Mesenchymal stem cell (in vitro differentiated cells and primary cell): ENCODE results near the gene EP400.

Experiments used
- DNase-seq: peaks from one replicate; pipeline ENCODE4 v3.0.0-alpha.2; 2013
- H2AFZ ChIP-seq: one replicate; pipeline ENCODE4 v1.6.1; 2013; ENCODE audit warnings: low read depth, mild to moderate bottlenecking, control low read depth, inconsistent platforms, low read length, moderate library complexity
- H2AK5ac ChIP-seq: 2 replicates; pipeline ENCODE4 v1.6.1; 2013; ENCODE audit warnings: low read length, moderate library complexity, mild to moderate bottlenecking, inconsistent platforms; ENCODE audit not compliant: severe bottlenecking
- H2BK120ac ChIP-seq: one replicate; pipeline ENCODE4 v1.6.1; 2013; ENCODE audit warnings: low read depth, mild to moderate bottlenecking, inconsistent platforms, low read length, moderate library complexity
- H2BK12ac ChIP-seq, 2 experiments: one replicate each; pipeline ENCODE4 v1.6.1; 2013; ENCODE audit warnings: inconsistent platforms in 2 of 2, low read length in 2 of 2, mild to moderate bottlenecking in 2 of 2, moderate library complexity in 2 of 2, control low read depth in 1 of 2
- H2BK15ac ChIP-seq: one replicate; pipeline ENCODE4 v1.6.1; 2013; ENCODE audit warnings: mild to moderate bottlenecking, low read depth, inconsistent platforms; ENCODE audit not compliant: poor library complexity, severe bottlenecking
- H2BK5ac ChIP-seq: 2 replicates; pipeline ENCODE4 v1.6.1; 2013; ENCODE audit warnings: low read depth, mild to moderate bottlenecking, low read length, control low read depth, inconsistent platforms; ENCODE audit not compliant: poor library complexity, severe bottlenecking
- H3K14ac ChIP-seq, 2 experiments: one replicate each; pipeline ENCODE4 v1.6.1; 2013; ENCODE audit warnings: inconsistent platforms in 2 of 2, low read length in 2 of 2, control low read depth in 1 of 2, mild to moderate bottlenecking in 1 of 2, moderate library complexity in 1 of 2
- H3K18ac ChIP-seq, 2 experiments: one replicate each; pipeline ENCODE4 v1.6.1; 2013; ENCODE audit warnings: inconsistent platforms in 2 of 2, low read length in 2 of 2, control low read depth in 1 of 2, low read depth in 1 of 2, mild to moderate bottlenecking in 1 of 2
- H3K23ac ChIP-seq, 2 experiments: one replicate each; pipeline ENCODE4 v1.6.1; 2013; ENCODE audit warnings: inconsistent platforms in 2 of 2, low read length in 2 of 2, mild to moderate bottlenecking in 2 of 2, moderate library complexity in 2 of 2, control low read depth in 1 of 2
- H3K27ac ChIP-seq: 2 replicates; pipeline ENCODE4 v1.5.1; 2013; ENCODE audit warnings: mild to moderate bottlenecking, moderate library complexity, low read length, control low read depth, inconsistent platforms; ENCODE audit not compliant: poor library complexity, severe bottlenecking
- H3K27me3 ChIP-seq, 2 experiments: 2 replicates each; pipeline versions ENCODE4 v1.6.1 to v1.7.0; 2013; ENCODE audit warnings: low read length in 2 of 2, mild to moderate bottlenecking in 2 of 2, moderate library complexity in 2 of 2, control low read depth in 1 of 2, inconsistent platforms in 1 of 2; ENCODE audit not compliant: control insufficient read depth in 1 of 2, insufficient read depth in 1 of 2
- H3K36me3 ChIP-seq, 2 experiments: 2 replicates each; pipeline versions ENCODE4 v1.6.1 to v1.7.0; 2013; ENCODE audit warnings: low read length in 2 of 2, control low read depth in 1 of 2, inconsistent platforms in 1 of 2, low read depth in 1 of 2, mild to moderate bottlenecking in 1 of 2; ENCODE audit not compliant: insufficient read depth in 2 of 2, control insufficient read depth in 1 of 2
- H3K4ac ChIP-seq, 2 experiments: one replicate each; pipeline ENCODE4 v1.6.1; 2013; ENCODE audit warnings: inconsistent platforms in 2 of 2, low read length in 2 of 2, mild to moderate bottlenecking in 2 of 2, moderate library complexity in 2 of 2, control low read depth in 1 of 2, low read depth in 1 of 2
- H3K4me1 ChIP-seq: 2 replicates; pipeline ENCODE4 v1.6.1; 2013; ENCODE audit warnings: low read depth, low read length, control low read depth; ENCODE audit not compliant: control insufficient read depth, insufficient read depth
- H3K4me2 ChIP-seq: 2 replicates; pipeline ENCODE4 v1.6.1; 2013; ENCODE audit warnings: low read length, mild to moderate bottlenecking, inconsistent platforms; ENCODE audit not compliant: poor library complexity, severe bottlenecking
- H3K4me3 ChIP-seq, 2 experiments: 2 replicates each; pipeline versions ENCODE4 v1.5.1 to v1.7.0; 2013; ENCODE audit warnings: low read length in 2 of 2, mild to moderate bottlenecking in 2 of 2, control low read depth in 1 of 2, low read depth in 1 of 2; ENCODE audit not compliant: insufficient read depth in 1 of 2
- H3K79me1 ChIP-seq: replicated peaks from 2 replicates; pipeline ENCODE4 v1.6.1; 2013; ENCODE audit warnings: mild to moderate bottlenecking, control low read depth, low read length, inconsistent platforms; ENCODE audit not compliant: poor library complexity, severe bottlenecking
- H3K9ac ChIP-seq: 2 replicates; pipeline ENCODE4 v1.7.0; 2013; ENCODE audit warnings: mild to moderate bottlenecking, low read length, moderate library complexity
- H3K9me3 ChIP-seq: 2 replicates; pipeline ENCODE4 v1.7.0; 2013; ENCODE audit warnings: mild to moderate bottlenecking, low read length; ENCODE audit not compliant: control insufficient read depth
- H4K8ac ChIP-seq: one replicate; pipeline ENCODE4 v1.6.1; 2013; ENCODE audit warnings: inconsistent platforms, mild to moderate bottlenecking, low read length, moderate library complexity
- H4K91ac ChIP-seq: one replicate; pipeline ENCODE4 v1.6.1; 2013; ENCODE audit warnings: mild to moderate bottlenecking, low read length, inconsistent platforms
- WGBS: methylation state at CpG from one replicate; pipeline ENCODE4 v1.1.7; 2013; ENCODE audit warnings: mixed read lengths; 5-methylcytosine and 5-hydroxymethylcytosine counted together

The EP400 gene

GRCh38 chr12:131923260-131923659, 26.5 kb upstream of the EP400 start:
- 93% methylated on average over 10 of the region's 11 CpGs for WGBS
- H2BK120ac ChIP-seq, result no peak overlapping the region

GRCh38 chr12:131927110-131928079, 22.3 kb upstream of the EP400 start:
- Histone ChIP-seq H3K4me2 (no peak overlapping the region), H3K14ac (no peak overlapping the region), H2AFZ (no peak overlapping the region), H3K27me3 (no peaks in the 10 kb centered on the region), H3K9me3 (no peaks in the 10 kb centered on the region), H2AK5ac (no peak overlapping the region), H3K36me3 (peaks cover 11 to 18% of the 10 kb centered on the region in 2 experiments), H3K18ac (no peak overlapping the region), H2BK5ac (no peak overlapping the region), H3K79me1 (peaks cover 14% of the 10 kb centered on the region), H2BK12ac (peak overlapping the region; percentile 28 to 31), H4K8ac (no peak overlapping the region), H3K4ac (no peak overlapping the region), H2BK15ac (no peak overlapping the region), H4K91ac (peak overlapping the region; percentile 1), H3K27ac (no peak overlapping the region), H3K4me3 (no peak overlapping the region), H2BK120ac (no peak overlapping the region), H3K23ac (no peak overlapping the region), H3K4me1 (peaks cover 12% of the 10 kb centered on the region), H3K9ac (peak overlapping the region; percentile 84)
- 88% methylated on average over 21 of the region's 24 CpGs for WGBS
- DNase-seq, result no peak

More at GRCh38 chr12:131923260-131923659, 26.5 kb upstream of the EP400 start:
- H3K4me2 ChIP-seq, result no peak overlapping the region
- no peak overlapping the region for H3K14ac ChIP-seq
- DNase-seq, result no peak
- no peak overlapping the region for H3K9ac ChIP-seq
- peaks cover 4% of the 10 kb centered on the region for H3K4me1 ChIP-seq
- no peak overlapping the region for H3K23ac ChIP-seq
- H3K4me3 ChIP-seq, result no peak overlapping the region
- no peaks in the 10 kb centered on the region for H3K9me3 ChIP-seq
- no peak overlapping the region for H2BK12ac ChIP-seq
- no peak overlapping the region for H2BK15ac ChIP-seq
- no peak overlapping the region for H3K27ac ChIP-seq
- H2AFZ ChIP-seq, result no peak overlapping the region
- no peak overlapping the region for H4K91ac ChIP-seq
- H3K4ac ChIP-seq, result no peak overlapping the region
- no peak overlapping the region for H4K8ac ChIP-seq
- no peak overlapping the region for H2AK5ac ChIP-seq
- H3K18ac ChIP-seq, result no peak overlapping the region
- H3K79me1 ChIP-seq, result no peaks in the 10 kb centered on the region
- no peak overlapping the region for H2BK5ac ChIP-seq
- H3K27me3 ChIP-seq, result no peaks in the 10 kb centered on the region
- H3K36me3 ChIP-seq, result peaks cover 33 to 51% of the 10 kb centered on the region in 2 experiments

- Histone ChIP-seq H3K9me3 (no peaks in the 10 kb centered on the region), H3K4me3 (peak overlapping the region; percentile 80 to 83), H2AFZ (peak overlapping the region; percentile 91), H4K91ac (no peak overlapping the region), H3K18ac (peak overlapping the region in 1 of 2 experiments; percentile 80), H3K4me1 (peaks cover 12% of the 10 kb centered on the region), H3K9ac (peak overlapping the region; percentile 84), H3K14ac (peak overlapping the region in 1 of 2 experiments; percentile 76), H3K27ac (no peak overlapping the region), H2BK15ac (peak overlapping the region; percentile 26), H3K79me1 (peaks cover 21% of the 10 kb centered on the region), H4K8ac (peak overlapping the region; percentile 35), H2AK5ac (peak overlapping the region; percentile 84), H3K4ac (peak overlapping the region; percentile 24 to 95), H2BK5ac (no peak overlapping the region), H3K23ac (peak overlapping the region in 1 of 2 experiments; percentile 77), H2BK120ac (no peak overlapping the region), H3K4me2 (peak overlapping the region; percentile 93), H2BK12ac (peak overlapping the region; percentile 28 to 34), H3K27me3 (no peaks in the 10 kb centered on the region), H3K36me3 (peaks cover 16 to 18% of the 10 kb centered on the region in 2 experiments)
- 32% methylated on average over 22 of the region's 33 CpGs for WGBS
- peak; percentile 62 for DNase-seq
These were observed 21.5 kb upstream of the EP400 start for GRCh38 chr12:131928080-131928710.
